Fibroblast of lung (primary cell): ENCODE data around the gene NOXO1. TPM values are rescaled to one million over a fixed set of nuclear protein-coding genes. Genes with fewer than 3 reads are reported as not detected.

ENCODE experiments used
- DNase-seq, 2 donors: peaks; one replicate each; pipeline versions ENCODE4 v3.0.0 to v3.0.0-alpha.2; 2010; ENCODE audit warnings: low read depth in 2 of 2
- H2AFZ ChIP-seq: 2 replicates; pipeline ENCODE4 v1.5.1; 2012; ENCODE audit warnings: low read length, control low read depth, inconsistent platforms
- H3K27ac ChIP-seq: 2 replicates; pipeline ENCODE4 v1.5.1; 2011; ENCODE audit warnings: low read length, control low read depth; ENCODE audit not compliant: insufficient read depth
- H3K27me3 ChIP-seq: 2 replicates; pipeline ENCODE4 v1.5.1; 2011; ENCODE audit warnings: mild to moderate bottlenecking, low read length; ENCODE audit not compliant: control insufficient read depth, insufficient read depth
- H3K36me3 ChIP-seq: 2 replicates; pipeline ENCODE4 v1.5.1; 2011; ENCODE audit warnings: low read length; ENCODE audit not compliant: control insufficient read depth, insufficient read depth
- H3K4me1 ChIP-seq: 2 replicates; pipeline ENCODE4 v1.5.1; 2011; ENCODE audit warnings: low read length; ENCODE audit not compliant: control insufficient read depth, insufficient read depth; ENCODE audit errors: extremely low read depth
- H3K4me2 ChIP-seq: 2 replicates; pipeline ENCODE4 v1.5.1; 2011; ENCODE audit warnings: low read length, control low read depth; ENCODE audit not compliant: insufficient read depth; ENCODE audit errors: extremely low read depth
- H3K4me3 ChIP-seq, 4 experiments: fragments of 200-600 bp in 1 of 4; sonication (generic) in 1 of 4; replicated peaks in 1 of 4; 2 replicates each; pipeline ENCODE4 v1.5.1; 2011 to 2016; ENCODE audit warnings: low read length in 4 of 4, low read depth in 3 of 4, mild to moderate bottlenecking in 3 of 4, control low read depth in 2 of 4, inconsistent platforms in 1 of 4, mixed read lengths in 1 of 4; ENCODE audit not compliant: insufficient read depth in 1 of 4; ENCODE audit errors: control extremely low read depth in 1 of 4
- H3K79me2 ChIP-seq: 2 replicates; pipeline ENCODE4 v1.5.1; 2012; ENCODE audit warnings: mild to moderate bottlenecking, low read length, inconsistent platforms; ENCODE audit not compliant: control insufficient read depth, insufficient read depth
- H3K9ac ChIP-seq: 2 replicates; pipeline ENCODE4 v1.5.1; 2011; ENCODE audit warnings: mild to moderate bottlenecking, low read length, control low read depth; ENCODE audit not compliant: insufficient read depth
- H3K9me3 ChIP-seq: 2 replicates; pipeline ENCODE4 v1.5.1; 2012; ENCODE audit warnings: low read depth, low read length; ENCODE audit not compliant: control insufficient read depth, insufficient read depth
- H4K20me1 ChIP-seq: 2 replicates; pipeline ENCODE4 v1.5.1; 2011; ENCODE audit warnings: low read length; ENCODE audit not compliant: control insufficient read depth, insufficient read depth; ENCODE audit errors: extremely low read depth
- CTCF ChIP-seq, 2 donors: IDR thresholded peaks in 1 of 2; conservative IDR thresholded peaks in 1 of 2; 1 replicate in 1 of 2; 2 replicates in 1 of 2; pipeline ENCODE4 v1.5.1; 2011 to 2012; ENCODE audit warnings: low read length in 2 of 2, control low read depth in 1 of 2, inconsistent platforms in 1 of 2, low read depth in 1 of 2, mild to moderate bottlenecking in 1 of 2
- EZH2 ChIP-seq: IDR thresholded peaks from 2 replicates; pipeline ENCODE4 v1.5.1; 2012; ENCODE audit warnings: low read length, control low read depth, mild to moderate bottlenecking; ENCODE audit errors: missing control alignments
- polyA plus RNA-seq, 2 donors: library from polyadenylated mRNA; depleted of rRNA in 1 of 2; stranded (reverse) in 1 of 2; unstranded in 1 of 2; fragments of >200 nt; gene quantifications; 2 replicates each; pipeline ENCODE4 v1.2.1, GENCODE V29; 2011 to 2012; ENCODE audit warnings: missing spikeins in 1 of 2
- total RNA-seq: library from RNA; depleted of rRNA; stranded (reverse); fragments of >200 nt; gene quantifications from 2 replicates; pipeline ENCODE4 v1.2.1, GENCODE V29; 2014

The NOXO1 gene
- total and polyA plus RNA-seq, 2 donors (not counting 1 experiment from before 2014, with no cell fraction given) = 0.03 TPM; not detected in 1

- Histone ChIP-seq H3K36me3 (peaks cover 37% of the 10 kb centered on the region), H3K4me3 (no peak overlapping the region), H3K9me3 (no peaks in the 10 kb centered on the region), H4K20me1 (no peaks in the 10 kb centered on the region), H3K4me2 (no peak overlapping the region), H3K27ac (no peak overlapping the region), H3K79me2 (peaks cover 14% of the 10 kb centered on the region), H3K27me3 (peaks cover 12% of the 10 kb centered on the region), H2AFZ (no peak overlapping the region), H3K9ac (no peak overlapping the region), H3K4me1 (no peaks in the 10 kb centered on the region)
- no peak for TF ChIP-seq CTCF (conservative IDR thresholded peaks at IDR 0.05 in 1 of 2, IDR thresholded peaks at IDR 0.05 in 1 of 2; ENCODE audit: low read depth in 1 of 2, low read length in 2 of 2)
- no peak for TF ChIP-seq EZH2
- no peak for DNase-seq
Measured at GRCh38 chr16:1976216-1976520, 5.1 kb downstream of the NOXO1 start.

- H3K9me3 ChIP-seq = no peaks in the 10 kb centered on the region
- no peak for DNase-seq
- H3K36me3 ChIP-seq = peaks cover 37% of the 10 kb centered on the region
Measured at GRCh38 chr16:1975432-1976215, 5.6 kb downstream of the NOXO1 start.

More at GRCh38 chr16:1975432-1976215, 5.6 kb downstream of the NOXO1 start:
- H3K27me3 ChIP-seq = peaks cover 7% of the 10 kb centered on the region
- no peak overlapping the region for H3K27ac ChIP-seq
- H3K79me2 ChIP-seq = peaks cover 16% of the 10 kb centered on the region
- no peak overlapping the region for H3K9ac ChIP-seq
- no peak overlapping the region for H3K4me2 ChIP-seq
- no peak overlapping the region for H2AFZ ChIP-seq
- TF ChIP-seq CTCF (conservative IDR thresholded peaks at IDR 0.05 in 1 of 2, IDR thresholded peaks at IDR 0.05 in 1 of 2; ENCODE audit: low read depth in 1 of 2, low read length in 2 of 2) = no peak
- TF ChIP-seq EZH2 = no peak
- H3K4me3 ChIP-seq = no peak overlapping the region
- no peaks in the 10 kb centered on the region for H4K20me1 ChIP-seq
- no peaks in the 10 kb centered on the region for H3K4me1 ChIP-seq
